ENCODE results near the gene PAIP2.

- TF ChIP-seq CTCF (IDR thresholded peaks at IDR 0.05) (no peak), POLR2A (IDR thresholded peaks at IDR 0.05) (no peak)
Observed at GRCh38 chr5:139312075-139312474, 29.6 kb upstream of the PAIP2 start.

Data from heart left ventricle (tissue), 13 donors.